PC-9 (cell line): ENCODE results near the gene PRPF38A. TPM values are rescaled to one million over a fixed set of nuclear protein-coding genes. Genes with fewer than 3 reads are reported as not detected.

Experiments used
- BruUV-seq: library from RNA; stranded (reverse); fragments of 400-500 nt; replicated peaks from 2 replicates; lab custom pipeline; 2021; lab: Mats Ljungman, UMichigan
- CTCF ChIA-PET: fragments of 300-600 bp; sonication (Branson Sonifier 250); formaldehyde crosslinking; loops from one replicate; lab custom pipeline; 2022; ENCODE audit warnings: antibody characterized with exemption; lab: Charles Lee
- POLR2A ChIA-PET: fragments of 300-600 bp; sonication (Branson Sonifier 250); formaldehyde crosslinking; loops from one replicate; lab custom pipeline; 2022; ENCODE audit warnings: antibody characterized with exemption; ENCODE audit not compliant: unreplicated experiment; lab: Charles Lee
- DNase-seq, 2 experiments: peaks; one replicate each; pipeline versions ENCODE4 v3.0.0 to v3.0.0-alpha.2; 2015 to 2022; ENCODE audit warnings: mixed read lengths in 1 of 2
- H2AFZ ChIP-seq: fragments of 200-600 bp; sonication (generic); 2 replicates; pipeline ENCODE4 v1.8.1; 2017; ENCODE audit warnings: antibody characterized with exemption
- H3F3A ChIP-seq: fragments of 200-600 bp; sonication (generic); 2 replicates; pipeline ENCODE4 v1.8.1; 2017; ENCODE audit warnings: antibody characterized with exemption, mild to moderate bottlenecking, low read depth; ENCODE audit not compliant: insufficient read depth
- H3K27ac ChIP-seq: fragments of 200-600 bp; sonication (generic); 2 replicates; pipeline ENCODE4 v1.6.1; 2016; ENCODE audit warnings: mixed run types
- H3K27me3 ChIP-seq: fragments of 200-600 bp; sonication (generic); 2 replicates; pipeline ENCODE4 v1.6.1; 2016; ENCODE audit warnings: low read depth, mixed run types; ENCODE audit not compliant: insufficient read depth
- H3K36me3 ChIP-seq: fragments of 200-600 bp; sonication (generic); 2 replicates; pipeline ENCODE4 v1.6.1; 2016; ENCODE audit warnings: low read depth, mixed run types
- H3K4me1 ChIP-seq: fragments of 200-600 bp; sonication (generic); replicated peaks from 2 replicates; pipeline ENCODE4 v1.6.1; 2016; ENCODE audit warnings: mixed run types; ENCODE audit not compliant: insufficient read depth
- H3K4me2 ChIP-seq: fragments of 200-600 bp; sonication (generic); 2 replicates; pipeline ENCODE4 v1.6.1; 2017; ENCODE audit warnings: mixed run types
- H3K4me3 ChIP-seq: fragments of 200-600 bp; sonication (generic); 2 replicates; pipeline ENCODE4 v1.6.1; 2016; ENCODE audit warnings: mixed run types
- H3K79me2 ChIP-seq: fragments of 200-600 bp; sonication (generic); 2 replicates; pipeline ENCODE4 v1.6.1; 2017; ENCODE audit warnings: low read depth, mixed run types
- H3K9me2 ChIP-seq: fragments of 200-600 bp; sonication (generic); 2 replicates; pipeline ENCODE4 v1.8.1; 2017; ENCODE audit warnings: mild to moderate bottlenecking; ENCODE audit not compliant: insufficient read depth
- H3K9me3 ChIP-seq: fragments of 200-600 bp; sonication (generic); 2 replicates; pipeline ENCODE4 v1.8.1; 2016; ENCODE audit warnings: low read depth; ENCODE audit not compliant: insufficient read depth
- H4K20me1 ChIP-seq: fragments of 200-600 bp; sonication (generic); 2 replicates; pipeline ENCODE4 v1.8.1; 2017; ENCODE audit not compliant: insufficient read depth
- EZH2 ChIP-seq: fragments of 200-600 bp; sonication (generic); IDR thresholded peaks from 2 replicates; pipeline ENCODE4 v1.8.0; 2017; ENCODE audit warnings: antibody characterized with exemption, low read depth
- intact Hi-C: fragments of 100-400 bp; cut with micrococcal nuclease; formaldehyde crosslinking; loops from one replicate; pipeline ENCODE4 v1.10.0; 2022; ENCODE audit not compliant: unreplicated experiment
- total RNA-seq: library from RNA; stranded (reverse); gene quantifications from 2 replicates; pipeline ENCODE4 v1.2.3, GENCODE V29; 2021
- TF ChIP-seq, protein P1 (sequence below): fragments of 200-600 bp; sonication (generic); conservative IDR thresholded peaks from 2 replicates; pipeline ENCODE4 v1.6.1; 2017; ENCODE audit warnings: mixed run types, antibody characterized with exemption, mild to moderate bottlenecking, moderate library complexity

PRPF38A gene
- total RNA-seq, 1 experiment from 2014 or later: 57.2 TPM

DNA sequence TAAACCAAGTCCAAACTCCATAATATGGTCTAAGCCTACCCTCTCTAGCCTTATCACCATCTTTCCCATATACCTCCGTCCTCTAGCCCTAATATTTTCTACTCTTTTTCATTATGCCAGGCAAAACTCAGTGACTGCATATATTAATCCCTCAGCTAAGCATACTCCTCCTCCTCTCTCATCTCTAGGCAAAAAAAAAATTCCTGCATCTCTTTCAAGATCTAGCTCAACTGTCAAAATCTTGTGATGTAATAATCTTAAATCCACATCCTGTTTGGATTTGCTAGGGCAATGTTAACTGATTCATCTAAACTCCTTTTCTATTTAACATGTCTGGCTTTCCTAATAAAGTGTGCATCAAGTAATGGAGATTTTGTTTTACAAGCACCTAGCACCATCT is 20.4 kb downstream of the PRPF38A start:
- H2AFZ ChIP-seq: no peak overlapping the region
- H3K79me2 ChIP-seq: no peaks in the 10 kb centered on the region
- no peak overlapping the region for H3K4me2 ChIP-seq
- no peak overlapping the region for H3K27ac ChIP-seq
- no peaks in the 10 kb centered on the region for H3K27me3 ChIP-seq
- H3K36me3 ChIP-seq: peaks cover 11% of the 10 kb centered on the region
- H4K20me1 ChIP-seq: no peaks in the 10 kb centered on the region; the same call in 1 of the 2 replicates
- no peaks in the 10 kb centered on the region for H3K9me3 ChIP-seq
- H3K4me1 ChIP-seq: peaks cover 25% of the 10 kb centered on the region
- DNase-seq: no peak
- ChIA-PET POLR2A (no interaction called here), CTCF (no interaction called here)
- H3F3A ChIP-seq: peaks cover 30% of the 10 kb centered on the region
- no TSS peak for BruUV-seq
- no peak overlapping the region for H3K4me3 ChIP-seq
- H3K9me2 ChIP-seq: no peaks in the 10 kb centered on the region
- TF ChIP-seq EZH2: no peak
- TF ChIP-seq, protein P1, sequence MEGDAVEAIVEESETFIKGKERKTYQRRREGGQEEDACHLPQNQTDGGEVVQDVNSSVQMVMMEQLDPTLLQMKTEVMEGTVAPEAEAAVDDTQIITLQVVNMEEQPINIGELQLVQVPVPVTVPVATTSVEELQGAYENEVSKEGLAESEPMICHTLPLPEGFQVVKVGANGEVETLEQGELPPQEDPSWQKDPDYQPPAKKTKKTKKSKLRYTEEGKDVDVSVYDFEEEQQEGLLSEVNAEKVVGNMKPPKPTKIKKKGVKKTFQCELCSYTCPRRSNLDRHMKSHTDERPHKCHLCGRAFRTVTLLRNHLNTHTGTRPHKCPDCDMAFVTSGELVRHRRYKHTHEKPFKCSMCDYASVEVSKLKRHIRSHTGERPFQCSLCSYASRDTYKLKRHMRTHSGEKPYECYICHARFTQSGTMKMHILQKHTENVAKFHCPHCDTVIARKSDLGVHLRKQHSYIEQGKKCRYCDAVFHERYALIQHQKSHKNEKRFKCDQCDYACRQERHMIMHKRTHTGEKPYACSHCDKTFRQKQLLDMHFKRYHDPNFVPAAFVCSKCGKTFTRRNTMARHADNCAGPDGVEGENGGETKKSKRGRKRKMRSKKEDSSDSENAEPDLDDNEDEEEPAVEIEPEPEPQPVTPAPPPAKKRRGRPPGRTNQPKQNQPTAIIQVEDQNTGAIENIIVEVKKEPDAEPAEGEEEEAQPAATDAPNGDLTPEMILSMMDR: no peak
- intact Hi-C loops: loop anchor here (5.0 to 10.0 kb wide), 2 partner anchors 140 to 262 kb away; no protein-coding TSS in a partner anchor

DNA sequence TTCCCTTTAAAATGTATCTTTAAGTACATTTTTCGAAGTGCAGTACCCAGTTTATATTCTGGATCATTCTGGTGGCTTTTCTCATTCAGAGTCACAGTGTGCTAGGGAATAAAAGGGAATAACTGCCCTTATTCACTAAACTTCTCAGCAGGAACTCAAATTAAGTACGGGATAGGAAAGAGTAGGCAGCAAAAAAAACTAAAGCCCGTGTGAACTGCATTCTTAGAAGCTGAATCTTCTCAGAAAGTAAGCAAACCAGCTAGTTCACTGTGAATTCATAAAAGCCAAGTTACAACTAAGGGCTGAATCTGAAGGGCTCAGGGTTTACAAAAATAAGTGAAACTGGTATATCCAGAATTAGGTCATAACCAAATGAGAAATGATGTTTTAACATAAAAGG is 22.0 kb downstream of the PRPF38A start:
- Histone ChIP-seq H2AFZ (no peak overlapping the region), H3K9me2 (no peaks in the 10 kb centered on the region), H3K4me2 (peak overlapping the region; percentile 46; the same call in 1 of the 2 replicates), H3K27ac (peak overlapping the region; percentile 44), H3F3A (peaks cover 30% of the 10 kb centered on the region), H3K27me3 (no peaks in the 10 kb centered on the region), H3K36me3 (peaks cover 22% of the 10 kb centered on the region), H3K4me3 (no peak overlapping the region), H3K4me1 (peaks cover 25% of the 10 kb centered on the region), H3K9me3 (no peaks in the 10 kb centered on the region), H3K79me2 (no peaks in the 10 kb centered on the region), H4K20me1 (no peaks in the 10 kb centered on the region; the same call in 1 of the 2 replicates)
- peak; percentile 17 to 89 for DNase-seq
- TF ChIP-seq, protein P1: no peak
- no peak for TF ChIP-seq EZH2
- BruUV-seq: no TSS peak
- intact Hi-C loops: loop anchor here (5.0 to 10.0 kb wide), 2 partner anchors 142 to 261 kb away; no protein-coding TSS in a partner anchor
- ChIA-PET CTCF (interaction anchor here (0.6 kb wide), 1 partner anchor 12 kb away, joined by 3 read pairs; no protein-coding TSS in a partner anchor), POLR2A (interaction anchor here (0.5 kb wide), 1 partner anchor 242 kb away, joined by 30 read pairs; no protein-coding TSS in a partner anchor)

DNA sequence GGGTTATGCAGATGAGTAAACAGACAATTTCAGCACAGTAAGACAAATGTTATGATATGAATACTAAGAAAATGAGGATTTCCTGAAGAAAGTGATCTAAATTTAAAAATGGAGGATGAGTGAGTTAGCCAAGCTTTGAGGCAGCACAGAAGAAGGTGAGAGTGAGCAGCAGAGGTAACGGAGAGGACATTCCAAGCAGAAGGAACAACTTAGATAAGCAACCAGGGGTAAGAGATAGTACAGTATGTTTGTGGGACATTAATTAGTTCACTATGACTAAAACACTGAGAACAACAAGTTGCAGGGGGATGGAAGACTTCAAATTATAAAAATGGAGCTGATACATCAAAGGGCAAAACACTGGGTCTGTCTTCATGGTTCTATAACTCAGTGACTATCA is 22.8 kb downstream of the PRPF38A start:
- Histone ChIP-seq H3K36me3 (peaks cover 22% of the 10 kb centered on the region), H3K27ac (peak overlapping the region; percentile 44), H3K79me2 (no peaks in the 10 kb centered on the region), H3K4me3 (no peak overlapping the region), H3K9me2 (no peaks in the 10 kb centered on the region), H2AFZ (no peak overlapping the region), H3K4me1 (peaks cover 25% of the 10 kb centered on the region), H3K4me2 (no peak overlapping the region), H3F3A (peaks cover 30% of the 10 kb centered on the region), H3K27me3 (no peaks in the 10 kb centered on the region), H3K9me3 (no peaks in the 10 kb centered on the region), H4K20me1 (no peaks in the 10 kb centered on the region; the same call in 1 of the 2 replicates)
- ChIA-PET CTCF (interaction anchor here (0.6 kb wide), 1 partner anchor 200 kb away, joined by 4 read pairs; no protein-coding TSS in a partner anchor), POLR2A (no interaction called here)
- no TSS peak for BruUV-seq
- DNase-seq: no peak
- TF ChIP-seq, protein P1: no peak
- intact Hi-C loops: loop anchor here (5.0 to 10.0 kb wide), 2 partner anchors 142 to 260 kb away; no protein-coding TSS in a partner anchor
